HG02973 (cell line): ENCODE measurements around the gene ALDH1A1.

ENCODE experiments used
- ATAC-seq: cut with Tn5 transposase; IDR thresholded peaks from one replicate; pipeline ENCODE4 v1.9.1; 2021; ENCODE audit warnings: moderate library complexity; ENCODE audit not compliant: unreplicated experiment

Gene ALDH1A1

DNA sequence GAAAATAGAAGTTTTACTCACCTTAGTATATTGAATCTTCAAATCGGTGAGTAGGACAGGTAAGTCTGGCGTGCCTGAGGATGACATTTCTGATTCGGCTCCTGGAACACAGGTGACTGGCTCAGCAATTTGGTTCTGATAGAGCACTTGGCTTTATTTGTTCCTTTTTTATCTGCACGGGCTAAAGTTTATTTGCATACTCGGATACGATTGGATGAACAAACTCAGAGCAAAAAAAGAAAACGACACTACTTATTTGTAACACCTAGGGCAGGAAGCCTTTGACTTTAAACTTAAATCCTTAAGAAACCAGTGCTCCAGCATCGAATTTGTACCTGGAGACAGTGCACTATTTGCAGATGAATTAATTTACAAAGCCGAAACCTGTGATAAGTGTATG, at the start of gene ALDH1A1:
Gene ALDH1A1 (minus strand): TSS at position 140 of the 400 bp plus-strand sequence. CDS start 53 bp downstream, at position 87.
- ATAC-seq = no peak

DNA sequence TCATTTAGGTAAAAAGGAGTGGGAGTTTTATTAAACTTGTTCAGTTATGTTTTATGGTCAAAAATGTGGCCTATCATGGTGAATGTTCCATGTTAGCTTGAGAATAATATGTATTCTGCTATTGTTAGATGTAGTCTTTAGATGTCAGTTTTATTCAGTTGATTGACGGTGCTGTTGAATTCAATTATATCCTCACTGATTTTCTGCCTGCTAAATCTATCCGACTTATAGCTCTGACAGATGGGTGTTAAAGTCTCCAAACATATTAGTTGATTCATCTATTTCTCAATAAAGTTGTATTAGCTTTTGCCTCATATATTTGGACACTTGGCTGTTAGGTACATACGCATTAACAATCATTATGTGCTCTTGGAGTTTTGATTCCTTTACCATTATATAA, 49.0 kb upstream of the ALDH1A1 start:
- no peak for ATAC-seq

GRCh38 chr9:72998363-72998762, 45.5 kb upstream of the ALDH1A1 start:
- no peak for ATAC-seq

DNA sequence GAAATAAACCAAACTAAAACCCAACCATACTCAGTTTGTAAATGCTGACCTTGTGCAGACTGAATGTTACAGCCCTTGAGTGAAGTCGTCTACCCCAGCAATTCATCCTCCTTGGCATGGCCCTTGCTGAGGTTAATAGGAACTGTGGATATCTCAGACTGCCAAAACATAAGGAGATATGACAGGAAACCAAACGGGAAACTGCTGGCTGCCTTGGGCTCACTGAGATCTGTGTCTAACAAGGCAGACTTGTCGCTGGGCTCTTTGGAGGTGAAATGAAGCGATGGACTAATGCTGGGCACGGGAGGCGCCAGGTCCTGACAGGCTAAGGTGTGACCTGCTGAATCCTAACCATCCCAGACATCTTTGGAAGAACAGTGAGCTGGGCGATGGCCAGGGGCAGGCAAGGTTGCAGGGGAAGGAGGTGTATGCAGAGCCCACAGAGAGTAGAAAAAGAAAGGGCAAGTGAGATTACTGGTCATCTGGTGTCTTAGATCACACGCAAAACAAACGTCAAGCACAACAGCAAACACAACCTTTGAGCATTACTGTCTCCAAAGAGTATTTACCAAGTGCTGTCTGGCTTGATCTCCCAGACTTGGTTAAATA, 44.6 kb upstream of the ALDH1A1 start:
- no peak for ATAC-seq

- ATAC-seq = no peak
Observed at GRCh38 chr9:72996684-72997314, 43.9 kb upstream of the ALDH1A1 start.

GRCh38 chr9:72996114-72996513, 43.3 kb upstream of the ALDH1A1 start:
- ATAC-seq = no peak

DNA sequence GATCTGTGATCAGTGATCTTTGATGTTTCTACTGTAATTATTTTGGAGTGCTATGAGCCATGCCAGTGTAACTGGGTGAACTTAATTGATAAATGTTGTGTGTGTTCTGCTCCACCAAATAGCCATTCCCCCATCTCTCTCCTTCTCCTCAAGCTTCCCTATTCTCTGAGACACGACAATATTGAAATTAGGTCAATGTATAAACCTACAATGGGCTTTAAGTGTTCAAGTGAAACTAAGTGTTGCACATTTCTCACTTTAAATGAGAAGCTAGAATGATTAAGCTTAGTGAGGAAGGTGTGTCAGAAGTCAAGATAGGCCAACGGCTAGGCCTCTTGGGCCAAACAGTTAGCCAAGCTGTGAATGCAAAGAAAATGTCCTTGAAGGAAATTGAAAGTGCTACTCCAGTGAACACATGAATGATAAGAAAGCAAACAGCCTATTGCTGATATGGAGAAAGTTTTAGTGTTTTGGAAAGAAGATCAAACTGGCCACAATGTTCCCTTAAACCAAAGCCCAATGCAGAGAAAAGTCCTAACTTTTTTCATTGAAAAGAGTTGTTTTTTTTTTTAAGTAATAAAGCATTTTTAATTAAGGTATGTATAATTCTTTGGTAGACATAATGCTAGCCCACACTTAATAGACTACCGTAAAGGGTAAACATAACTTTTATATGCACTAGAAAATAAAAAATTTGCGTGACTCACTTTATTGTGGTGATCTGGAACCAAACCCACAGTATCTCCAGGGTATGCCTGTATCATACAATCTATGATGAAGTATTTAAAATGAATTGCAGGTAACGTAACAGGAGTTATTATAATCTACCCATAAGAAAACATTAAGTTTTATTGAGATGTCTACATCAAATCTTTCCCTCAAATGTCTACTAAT, 42.5 kb upstream of the ALDH1A1 start:
- no peak for ATAC-seq

- no peak for ATAC-seq
Observed at GRCh38 chr9:72991772-72992171, 38.9 kb upstream of the ALDH1A1 start.

GRCh38 chr9:72990397-72991182, 37.7 kb upstream of the ALDH1A1 start:
- ATAC-seq = no peak

DNA sequence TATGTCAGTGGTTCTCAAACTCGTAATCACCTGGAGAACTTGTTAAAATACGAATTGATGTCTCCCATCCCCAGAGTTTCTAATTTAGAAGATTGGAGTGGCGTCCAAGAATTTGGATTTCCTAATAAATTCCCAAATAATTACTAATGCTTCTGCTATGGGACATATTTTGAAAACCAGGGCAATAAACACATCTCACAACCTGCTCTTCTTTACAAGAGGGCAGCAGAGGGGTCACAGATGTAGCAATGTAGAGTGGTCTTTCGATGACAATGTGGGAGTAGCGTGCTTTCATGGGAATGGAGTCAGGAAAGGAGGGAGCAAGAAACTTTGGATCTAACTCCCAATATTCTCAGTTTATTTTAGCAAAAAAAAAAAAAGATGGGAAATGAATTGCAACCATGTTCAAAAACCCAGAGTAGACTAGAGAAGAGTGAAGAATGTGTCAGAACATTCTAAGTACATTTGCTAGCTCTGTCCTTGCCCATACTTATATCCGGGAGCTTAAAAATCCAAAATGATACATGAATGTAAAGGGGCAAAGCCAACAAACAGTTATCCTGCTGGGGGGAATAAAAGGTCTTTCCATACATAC, 33.8 kb upstream of the ALDH1A1 start:
- ATAC-seq = no peak

- ATAC-seq = no peak
Observed at GRCh38 chr9:72985746-72986145, 32.9 kb upstream of the ALDH1A1 start.

DNA sequence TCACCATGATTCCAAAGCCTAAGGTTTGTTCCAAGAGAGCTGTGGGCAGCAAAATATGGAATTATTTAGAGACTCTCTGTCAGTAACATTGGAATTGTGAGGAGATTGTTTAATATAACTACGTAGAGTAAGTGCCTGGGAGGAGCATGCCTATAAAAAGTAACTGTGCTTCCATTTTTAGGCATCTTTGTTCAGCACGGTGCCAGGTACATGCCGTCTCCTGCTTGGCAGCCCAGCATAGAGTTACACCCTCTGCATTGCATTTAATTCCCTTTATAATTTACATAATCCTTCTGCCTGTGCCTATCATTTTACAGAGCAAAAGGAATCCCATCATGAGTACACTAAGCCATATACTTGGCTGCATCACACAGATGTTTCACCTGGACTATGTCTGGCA, 32.1 kb upstream of the ALDH1A1 start:
- no peak for ATAC-seq

DNA sequence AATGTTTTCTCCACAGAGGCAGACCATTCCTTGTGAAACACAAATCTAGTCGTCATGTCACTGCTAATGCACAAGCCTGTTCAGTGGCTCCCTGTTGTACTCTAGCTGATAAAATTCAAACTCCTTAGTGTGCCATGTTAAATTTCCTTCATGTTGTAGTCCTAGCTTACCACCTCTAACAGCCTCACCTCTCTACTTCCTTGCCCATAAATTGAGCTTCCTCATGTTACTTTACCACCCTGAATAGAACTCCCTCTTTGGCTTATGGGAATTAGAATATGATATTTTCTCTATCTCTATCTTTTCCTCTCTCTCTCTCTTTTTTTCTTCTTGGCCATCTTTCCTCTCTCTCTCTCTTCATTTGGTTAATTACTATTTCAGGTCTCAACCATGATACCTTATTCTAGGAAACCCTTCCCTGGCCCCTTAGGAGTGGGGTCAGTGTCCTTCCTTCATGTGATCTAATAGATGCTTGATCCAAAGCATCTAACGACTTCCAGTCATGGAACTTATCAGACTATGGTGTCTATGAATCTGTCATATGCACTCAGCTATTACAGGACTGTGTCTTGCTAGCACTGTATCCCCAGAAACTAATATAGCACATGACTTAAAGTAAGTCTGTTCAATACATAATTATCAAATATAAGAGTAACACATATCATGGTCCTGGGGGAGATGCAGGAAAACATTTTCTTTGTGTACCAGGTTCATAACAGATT, 31.5 kb upstream of the ALDH1A1 start:
- no peak for ATAC-seq

GRCh38 chr9:72983512-72984225, 30.8 kb upstream of the ALDH1A1 start:
- ATAC-seq = no peak

DNA sequence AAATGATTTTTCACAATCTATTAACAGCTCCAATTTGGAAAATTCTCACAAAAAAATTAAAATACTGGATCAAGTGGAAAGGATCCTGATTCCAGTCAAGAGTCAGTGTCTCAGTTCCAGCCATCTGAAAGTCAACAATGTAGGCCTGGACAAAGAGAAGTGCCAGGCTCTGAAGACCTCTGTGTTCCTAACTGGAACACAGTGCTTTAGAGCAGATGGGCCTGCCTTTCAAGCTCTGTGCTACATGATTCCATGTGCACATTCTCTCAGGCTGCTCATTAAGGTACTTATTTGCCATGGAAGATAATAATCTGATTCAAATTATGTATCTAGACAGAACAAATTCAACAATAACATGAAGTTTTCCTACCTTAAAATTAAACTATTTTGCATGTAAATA, 30.2 kb upstream of the ALDH1A1 start:
- ATAC-seq = no peak

DNA sequence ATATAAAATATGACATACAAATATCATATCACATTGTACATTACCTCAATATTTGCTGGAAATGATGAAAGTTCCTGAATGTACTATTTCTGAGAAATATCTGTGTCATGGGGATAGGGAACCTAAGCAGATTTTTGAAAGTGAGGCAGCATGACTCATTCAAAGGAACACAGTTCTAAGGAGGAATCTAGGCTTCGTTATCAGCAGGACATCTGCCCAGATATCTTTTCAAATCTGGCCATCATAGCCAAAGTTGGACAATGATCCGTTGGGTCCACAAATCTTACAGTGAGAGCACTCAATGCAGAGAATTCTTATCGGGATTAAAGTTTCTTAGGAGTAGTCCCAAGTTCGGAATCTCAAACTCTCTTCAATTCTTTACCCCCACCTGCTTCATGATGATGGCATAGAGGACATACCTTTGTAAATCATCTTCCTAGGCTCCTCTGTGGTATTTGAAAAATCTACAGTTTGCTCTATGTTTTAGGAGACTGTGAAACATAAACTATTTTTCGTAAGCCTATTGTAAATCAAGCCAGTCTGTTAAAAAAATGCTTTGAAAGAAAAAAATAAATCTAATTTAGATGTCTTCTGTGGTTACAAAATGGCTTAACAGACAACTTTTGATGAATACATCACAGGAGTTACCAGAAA, 29.4 kb upstream of the ALDH1A1 start:
- no peak for ATAC-seq

GRCh38 chr9:72981433-72981832, 28.6 kb upstream of the ALDH1A1 start:
- ATAC-seq = no peak

DNA sequence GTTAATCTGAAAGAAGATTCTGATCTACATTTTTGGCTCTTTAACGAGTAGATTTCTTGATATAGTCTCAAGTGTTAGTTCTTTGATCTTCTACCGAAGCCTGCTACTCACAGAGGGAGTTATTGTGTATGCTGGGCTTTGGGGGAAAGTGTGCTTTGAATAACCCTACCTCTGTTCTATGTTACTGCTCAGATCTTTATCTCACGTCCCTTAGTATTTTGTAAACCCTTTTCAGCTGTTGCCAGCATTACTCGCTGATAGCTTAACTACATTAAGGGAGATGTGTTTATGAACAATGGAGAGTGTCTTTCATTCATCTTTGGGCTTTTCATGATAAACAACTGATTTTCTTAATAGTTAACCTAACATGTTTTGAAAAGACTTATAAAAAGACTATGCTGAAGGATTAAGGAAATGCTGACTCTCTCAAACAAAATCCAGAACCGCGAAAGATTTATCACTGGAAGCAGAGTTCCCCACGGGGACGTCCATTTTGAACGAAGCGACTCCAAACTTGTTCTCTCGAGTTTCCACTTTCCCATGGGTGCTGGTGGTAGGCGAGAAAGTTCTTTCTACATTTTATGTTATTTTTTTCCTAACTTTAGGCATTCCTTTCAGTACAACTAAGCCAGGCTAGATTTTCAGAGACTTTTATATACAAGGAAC, 27.9 kb upstream of the ALDH1A1 start:
- ATAC-seq = no peak
